ENCODE results near the gene E4F1.

E4F1 gene

GRCh38 chr16:2186505-2186904 lies 36.9 kb upstream of the E4F1 start:
- no peaks in the 10 kb centered on the region for H3K9me3 ChIP-seq (ENCODE audit: control insufficient read depth, insufficient read depth, low read length)
- no peak for TF ChIP-seq CTCF (IDR thresholded peaks at IDR 0.05; ENCODE audit: low read depth, low read length, poor library complexity, severe bottlenecking)
- TF ChIP-seq EZH2phosphoT487 (IDR thresholded peaks at IDR 0.05; ENCODE audit: borderline replicate concordance, low read length): no peak

DNA sequence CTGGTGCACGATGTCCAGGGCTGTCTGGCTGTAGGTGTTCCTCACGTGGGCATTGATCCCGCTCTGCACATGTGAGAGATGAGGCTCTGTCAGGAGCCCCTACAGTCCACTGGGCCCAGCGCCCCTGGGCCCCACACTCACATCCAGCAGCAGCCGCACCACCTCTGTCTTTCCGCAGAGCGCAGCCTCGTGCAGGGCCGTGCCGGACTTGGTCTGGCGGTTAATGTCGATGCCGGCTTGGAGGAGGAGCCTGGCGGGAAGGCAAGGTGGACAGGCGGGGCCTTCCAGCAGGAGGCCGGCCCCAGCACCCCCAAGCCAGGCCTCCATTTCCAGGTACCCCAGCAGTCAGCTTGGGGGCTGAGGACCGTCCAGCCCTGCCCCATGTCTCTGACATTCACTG lies 36.2 kb upstream of the E4F1 start:
- Histone ChIP-seq H3K27me3 (ENCODE audit: control insufficient read depth, low read length) (no peaks in the 10 kb centered on the region), H3K79me2 (ENCODE audit: control insufficient read depth, low read length) (no peaks in the 10 kb centered on the region), H3F3A (ENCODE audit: control insufficient read depth, insufficient read depth) (no peaks in the 10 kb centered on the region), H3K9me3 (ENCODE audit: control insufficient read depth, insufficient read depth, low read length) (no peaks in the 10 kb centered on the region), H3K36me3 (ENCODE audit: control insufficient read depth, low read length) (peaks cover 3% of the 10 kb centered on the region; the same call in 1 of the 2 replicates), H3K9me2 (replicated peaks; ENCODE audit: control insufficient read depth, low read length) (no peaks in the 10 kb centered on the region), H3K27ac (ENCODE audit: low read depth, low read length) (no peak overlapping the region), H3K4me1 (ENCODE audit: control insufficient read depth, low read length) (peaks cover 2% of the 10 kb centered on the region; the same call in 1 of the 2 replicates), H3K4me2 (ENCODE audit: low read length) (no peak overlapping the region), H4K20me1 (ENCODE audit: control insufficient read depth, insufficient read depth, low read depth, low read length) (no peaks in the 10 kb centered on the region), H3K4me3 (ENCODE audit: low read length) (no peak overlapping the region)
- TF ChIP-seq EZH2phosphoT487 (IDR thresholded peaks at IDR 0.05; ENCODE audit: borderline replicate concordance, low read length) (no peak), CTCF (IDR thresholded peaks at IDR 0.05; ENCODE audit: low read depth, low read length, poor library complexity, severe bottlenecking) (no peak)

More at GRCh38 chr16:2186505-2186904, 36.9 kb upstream of the E4F1 start:
- Histone ChIP-seq H3K4me2 (ENCODE audit: low read length) (no peak overlapping the region), H3K4me3 (ENCODE audit: low read length) (no peak overlapping the region), H3F3A (ENCODE audit: control insufficient read depth, insufficient read depth) (no peaks in the 10 kb centered on the region), H3K4me1 (ENCODE audit: control insufficient read depth, low read length) (peaks cover 2% of the 10 kb centered on the region; the same call in 1 of the 2 replicates), H3K27me3 (ENCODE audit: control insufficient read depth, low read length) (no peaks in the 10 kb centered on the region), H3K9me2 (replicated peaks; ENCODE audit: control insufficient read depth, low read length) (no peaks in the 10 kb centered on the region), H4K20me1 (ENCODE audit: control insufficient read depth, insufficient read depth, low read depth, low read length) (no peaks in the 10 kb centered on the region), H3K27ac (ENCODE audit: low read depth, low read length) (no peak overlapping the region), H3K36me3 (ENCODE audit: control insufficient read depth, low read length) (peaks cover 7% of the 10 kb centered on the region; the same call in 1 of the 2 replicates), H3K79me2 (ENCODE audit: control insufficient read depth, low read length) (no peaks in the 10 kb centered on the region)

DNA sequence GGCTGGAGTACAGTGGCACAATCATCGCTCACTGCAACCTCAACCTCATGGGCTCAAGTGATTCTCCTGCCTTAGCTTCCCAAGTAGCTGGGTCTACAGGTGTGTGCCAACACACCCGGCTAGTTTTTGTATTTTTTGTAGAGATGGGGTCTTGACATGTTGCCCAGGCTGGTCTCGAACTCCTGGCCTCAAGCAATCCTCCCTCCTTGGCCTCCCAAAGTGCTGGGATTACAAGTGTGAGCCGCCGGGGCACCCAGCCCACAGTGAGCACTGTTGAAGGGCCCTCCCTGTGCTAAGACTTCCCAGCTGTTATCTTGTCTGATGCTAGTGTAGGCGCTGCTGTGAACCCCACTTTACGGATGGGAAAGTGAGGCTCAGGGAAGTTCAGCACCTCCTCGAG lies 35.0 kb upstream of the E4F1 start:
- H3K27ac ChIP-seq (ENCODE audit: low read depth, low read length): no peak overlapping the region
- H3K4me3 ChIP-seq (ENCODE audit: low read length): no peak overlapping the region
- TF ChIP-seq EZH2phosphoT487 (IDR thresholded peaks at IDR 0.05; ENCODE audit: borderline replicate concordance, low read length) (no peak), CTCF (IDR thresholded peaks at IDR 0.05; ENCODE audit: low read depth, low read length, poor library complexity, severe bottlenecking) (no peak)
- no peaks in the 10 kb centered on the region for H3F3A ChIP-seq (ENCODE audit: control insufficient read depth, insufficient read depth)
- no peaks in the 10 kb centered on the region for H3K9me2 ChIP-seq (replicated peaks; ENCODE audit: control insufficient read depth, low read length)
- peaks cover 2% of the 10 kb centered on the region; the same call in 1 of the 2 replicates for H3K4me1 ChIP-seq (ENCODE audit: control insufficient read depth, low read length)
- H3K27me3 ChIP-seq (ENCODE audit: control insufficient read depth, low read length): peaks cover 2% of the 10 kb centered on the region
- H3K9me3 ChIP-seq (ENCODE audit: control insufficient read depth, insufficient read depth, low read length): no peaks in the 10 kb centered on the region
- H3K4me2 ChIP-seq (ENCODE audit: low read length): no peak overlapping the region
- H4K20me1 ChIP-seq (ENCODE audit: control insufficient read depth, insufficient read depth, low read depth, low read length): no peaks in the 10 kb centered on the region
- H3K79me2 ChIP-seq (ENCODE audit: control insufficient read depth, low read length): no peaks in the 10 kb centered on the region
- no peaks in the 10 kb centered on the region for H3K36me3 ChIP-seq (ENCODE audit: control insufficient read depth, low read length)
